PC-3 (cell line): Measurements from ENCODE around the gene GRK7.

ENCODE experiments used
- EZH2 ChIP-seq: fragments of 300-600 bp; sonication (generic); IDR thresholded peaks from one replicate; pipeline ENCODE4 v1.6.1; 2017; ENCODE audit warnings: antibody characterized with exemption, mild to moderate bottlenecking, low read length; ENCODE audit not compliant: unreplicated experiment
- EZH2phosphoT487 ChIP-seq: fragments of 300-600 bp; sonication (generic); IDR thresholded peaks from 2 replicates; pipeline ENCODE4 v1.6.1; 2018; ENCODE audit warnings: mild to moderate bottlenecking, antibody characterized with exemption, low read length, borderline replicate concordance
- TF ChIP-seq, protein P1 (sequence below): fragments of 300-600 bp; sonication (generic); conservative IDR thresholded peaks from 2 replicates; pipeline ENCODE4 v1.5.1; 2017; ENCODE audit warnings: antibody characterized with exemption, low read depth, mild to moderate bottlenecking, low read length

DNA sequence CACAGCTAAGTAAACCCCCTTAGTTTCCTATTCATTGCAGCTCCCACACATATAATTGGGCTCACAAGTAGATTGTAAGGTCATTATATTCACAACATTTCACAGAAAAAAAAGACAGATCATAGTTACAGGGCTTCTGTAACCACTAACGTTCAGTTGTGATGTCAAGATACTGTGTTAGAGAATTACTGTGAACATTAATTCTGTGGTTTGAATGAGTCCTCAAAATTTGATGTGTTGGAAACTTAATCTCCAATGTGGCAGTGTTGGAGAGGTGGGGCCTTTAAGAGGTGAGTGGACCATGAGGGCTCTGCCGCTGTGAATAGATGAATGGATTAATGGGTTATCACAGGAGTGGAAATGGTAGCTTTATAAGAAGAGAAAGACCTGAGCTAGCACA lies 21.3 kb downstream of the GRK7 start:
- TF ChIP-seq, protein P1, sequence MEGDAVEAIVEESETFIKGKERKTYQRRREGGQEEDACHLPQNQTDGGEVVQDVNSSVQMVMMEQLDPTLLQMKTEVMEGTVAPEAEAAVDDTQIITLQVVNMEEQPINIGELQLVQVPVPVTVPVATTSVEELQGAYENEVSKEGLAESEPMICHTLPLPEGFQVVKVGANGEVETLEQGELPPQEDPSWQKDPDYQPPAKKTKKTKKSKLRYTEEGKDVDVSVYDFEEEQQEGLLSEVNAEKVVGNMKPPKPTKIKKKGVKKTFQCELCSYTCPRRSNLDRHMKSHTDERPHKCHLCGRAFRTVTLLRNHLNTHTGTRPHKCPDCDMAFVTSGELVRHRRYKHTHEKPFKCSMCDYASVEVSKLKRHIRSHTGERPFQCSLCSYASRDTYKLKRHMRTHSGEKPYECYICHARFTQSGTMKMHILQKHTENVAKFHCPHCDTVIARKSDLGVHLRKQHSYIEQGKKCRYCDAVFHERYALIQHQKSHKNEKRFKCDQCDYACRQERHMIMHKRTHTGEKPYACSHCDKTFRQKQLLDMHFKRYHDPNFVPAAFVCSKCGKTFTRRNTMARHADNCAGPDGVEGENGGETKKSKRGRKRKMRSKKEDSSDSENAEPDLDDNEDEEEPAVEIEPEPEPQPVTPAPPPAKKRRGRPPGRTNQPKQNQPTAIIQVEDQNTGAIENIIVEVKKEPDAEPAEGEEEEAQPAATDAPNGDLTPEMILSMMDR: no peak
- no peak for TF ChIP-seq EZH2phosphoT487
- no peak for TF ChIP-seq EZH2
